Prostate gland (tissue), 2 donors: Measurements from ENCODE around the gene PAX1. TPM values are rescaled to one million over a fixed set of nuclear protein-coding genes. Genes with fewer than 3 reads are reported as not detected.

Source experiments
- DNase-seq: peaks from one replicate; pipeline ENCODE4 v3.0.0-alpha.2; 2019; ENCODE audit warnings: low spot score
- H3K27ac ChIP-seq, 2 donors: fragments of 200-600 bp; sonication (generic); 2 replicates each; pipeline ENCODE4 v1.5.1; 2017 to 2019
- H3K27me3 ChIP-seq: fragments of 200-600 bp; sonication (generic); replicated peaks from 2 replicates; pipeline ENCODE4 v1.5.1; 2019; ENCODE audit not compliant: insufficient read depth
- H3K36me3 ChIP-seq, 2 donors: fragments of 200-600 bp; sonication (generic); 1 replicate in 1 of 2; 2 replicates in 1 of 2; pipeline versions ENCODE4 v1.5.1 to v1.8.1; 2017 to 2019
- H3K4me1 ChIP-seq: fragments of 200-600 bp; sonication (generic); replicated peaks from 2 replicates; pipeline ENCODE4 v1.5.1; 2019
- H3K4me3 ChIP-seq, 2 donors: fragments of 200-600 bp; sonication (generic); 2 replicates each; pipeline ENCODE4 v1.5.1; 2017 to 2019
- H3K9me3 ChIP-seq: fragments of 200-600 bp; sonication (generic); 2 replicates; pipeline ENCODE4 v1.5.1; 2017
- POLR2A ChIP-seq: fragments of 450-650 bp; IDR thresholded peaks from one replicate; pipeline ENCODE4 v1.6.1; 2016; ENCODE audit warnings: antibody characterized with exemption, mild to moderate bottlenecking
- POLR2AphosphoS5 ChIP-seq: sonication (generic); formaldehyde crosslinking; IDR thresholded peaks from one replicate; pipeline ENCODE4 v1.6.1; 2017; ENCODE audit warnings: antibody characterized with exemption
- WGBS: methylation state at CpG from one replicate; pipeline ENCODE4 v1.1.5; 2018; 5-methylcytosine and 5-hydroxymethylcytosine counted together
- intact Hi-C: fragments of 100-400 bp; cut with DNase I; formaldehyde crosslinking; loops from one replicate; pipeline ENCODE4 v1.14.2; 2022
- total RNA-seq, 2 donors: library from RNA; depleted of rRNA; stranded (reverse); fragments of >200 nt; gene quantifications; one replicate each; pipeline ENCODE4 v1.1.0, GENCODE V29; 2016
- TF ChIP-seq, protein P1 (sequence below), 4 experiments: fragments of 200-600 bp in 2 of 4; fragments of 450-650 bp in 2 of 4; sonication (generic) in 2 of 4; IDR thresholded peaks; 1 replicate in 3 of 4; 2 replicates in 1 of 4; pipeline ENCODE4 v1.5.1; 2016 to 2019; ENCODE audit warnings: antibody characterized with exemption in 4 of 4, mild to moderate bottlenecking in 2 of 4, moderate library complexity in 2 of 4

PAX1 gene
- total RNA-seq, 2 donors from 2014 or later = not detected

- Histone ChIP-seq H3K9me3 (no peaks in the 10 kb centered on the region), H3K4me3 (no peak overlapping the region), H3K27me3 (no peaks in the 10 kb centered on the region), H3K4me1 (no peaks in the 10 kb centered on the region), H3K36me3 (no peaks in the 10 kb centered on the region), H3K27ac (no peak overlapping the region)
- no peak for DNase-seq
- intact Hi-C loops = no loop called here
- TF ChIP-seq POLR2A (no peak), POLR2AphosphoS5 (no peak)
- TF ChIP-seq, protein P1, sequence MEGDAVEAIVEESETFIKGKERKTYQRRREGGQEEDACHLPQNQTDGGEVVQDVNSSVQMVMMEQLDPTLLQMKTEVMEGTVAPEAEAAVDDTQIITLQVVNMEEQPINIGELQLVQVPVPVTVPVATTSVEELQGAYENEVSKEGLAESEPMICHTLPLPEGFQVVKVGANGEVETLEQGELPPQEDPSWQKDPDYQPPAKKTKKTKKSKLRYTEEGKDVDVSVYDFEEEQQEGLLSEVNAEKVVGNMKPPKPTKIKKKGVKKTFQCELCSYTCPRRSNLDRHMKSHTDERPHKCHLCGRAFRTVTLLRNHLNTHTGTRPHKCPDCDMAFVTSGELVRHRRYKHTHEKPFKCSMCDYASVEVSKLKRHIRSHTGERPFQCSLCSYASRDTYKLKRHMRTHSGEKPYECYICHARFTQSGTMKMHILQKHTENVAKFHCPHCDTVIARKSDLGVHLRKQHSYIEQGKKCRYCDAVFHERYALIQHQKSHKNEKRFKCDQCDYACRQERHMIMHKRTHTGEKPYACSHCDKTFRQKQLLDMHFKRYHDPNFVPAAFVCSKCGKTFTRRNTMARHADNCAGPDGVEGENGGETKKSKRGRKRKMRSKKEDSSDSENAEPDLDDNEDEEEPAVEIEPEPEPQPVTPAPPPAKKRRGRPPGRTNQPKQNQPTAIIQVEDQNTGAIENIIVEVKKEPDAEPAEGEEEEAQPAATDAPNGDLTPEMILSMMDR (IDR thresholded peaks at IDR 0.05) = no peak
- WGBS = 88% methylated on average over 3 of the region's 3 CpGs
Observed at GRCh38 chr20:21739161-21739560, 33.7 kb downstream of the PAX1 start.

DNA sequence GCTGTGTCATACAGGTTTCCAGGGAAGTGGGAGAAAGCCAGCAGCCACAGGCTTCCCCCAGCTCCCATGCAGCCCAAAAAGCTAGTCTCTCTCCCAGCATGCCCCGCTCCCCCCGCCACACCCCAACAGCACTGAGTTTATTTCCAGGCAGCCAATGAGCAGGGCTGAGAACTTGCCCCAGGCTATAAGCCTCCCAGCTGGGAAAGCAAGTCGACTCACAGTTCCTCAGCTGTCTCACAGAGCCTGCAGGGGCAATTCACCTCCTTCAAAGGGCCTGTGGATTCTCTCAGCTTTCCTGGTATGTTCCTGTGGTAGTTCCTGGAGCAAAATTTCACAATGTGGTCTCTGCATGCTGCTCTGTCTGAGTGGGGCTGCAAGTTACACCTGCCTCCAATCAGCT, 34.2 kb downstream of the PAX1 start:
- no peaks in the 10 kb centered on the region for H3K27me3 ChIP-seq
- TF ChIP-seq, protein P1 (IDR thresholded peaks at IDR 0.05) = no peak
- TF ChIP-seq POLR2A (no peak), POLR2AphosphoS5 (no peak)
- no peak overlapping the region for H3K4me3 ChIP-seq
- no peaks in the 10 kb centered on the region for H3K4me1 ChIP-seq
- H3K36me3 ChIP-seq = no peaks in the 10 kb centered on the region
- H3K9me3 ChIP-seq = no peaks in the 10 kb centered on the region
- DNase-seq = no peak
- 73% methylated on average over 3 of the region's 3 CpGs for WGBS
- no peak overlapping the region for H3K27ac ChIP-seq
- intact Hi-C loops = no loop called here

DNA sequence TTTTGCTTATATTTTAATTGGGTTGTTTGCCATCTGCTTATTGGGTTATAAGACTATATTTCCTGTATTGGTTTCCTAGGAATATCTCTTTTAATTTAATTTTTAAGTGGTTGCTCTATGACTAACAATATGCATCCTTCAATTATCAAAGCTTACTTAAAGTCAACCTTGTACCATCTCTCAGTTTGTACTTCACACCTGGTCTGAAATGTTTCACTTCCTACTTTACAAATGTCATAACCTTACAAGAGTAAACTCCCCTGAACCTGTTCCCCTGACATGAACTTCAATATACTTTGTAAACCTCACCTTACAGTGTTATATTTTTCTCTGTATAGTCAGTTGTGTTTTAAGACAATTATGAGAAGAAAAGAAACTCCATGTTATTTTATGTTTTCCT, 35.8 kb downstream of the PAX1 start:
- TF ChIP-seq, protein P1 (IDR thresholded peaks at IDR 0.05) = no peak
- no peak for TF ChIP-seq POLR2AphosphoS5
- TF ChIP-seq POLR2A = no peak
- H3K4me3 ChIP-seq = no peak overlapping the region
- no peaks in the 10 kb centered on the region for H3K27me3 ChIP-seq
- H3K36me3 ChIP-seq = no peaks in the 10 kb centered on the region
- intact Hi-C loops = no loop called here
- no peaks in the 10 kb centered on the region for H3K9me3 ChIP-seq
- no peaks in the 10 kb centered on the region for H3K4me1 ChIP-seq
- no peak overlapping the region for H3K27ac ChIP-seq
- no peak for DNase-seq

- intact Hi-C loops = no loop called here
- Histone ChIP-seq H3K4me1 (no peaks in the 10 kb centered on the region), H3K36me3 (no peaks in the 10 kb centered on the region), H3K27ac (no peak overlapping the region), H3K4me3 (no peak overlapping the region), H3K27me3 (no peaks in the 10 kb centered on the region), H3K9me3 (peaks cover 3% of the 10 kb centered on the region)
- TF ChIP-seq, protein P1 (IDR thresholded peaks at IDR 0.05) = no peak
- TF ChIP-seq POLR2A = no peak
- 68% methylated on average over 2 of the region's 2 CpGs for WGBS
- DNase-seq = no peak
Observed at GRCh38 chr20:21762646-21763045, 57.2 kb downstream of the PAX1 start.

GRCh38 chr20:21767200-21767738, 61.8 kb downstream of the PAX1 start:
- no peak for TF ChIP-seq POLR2AphosphoS5
- Histone ChIP-seq H3K9me3 (no peaks in the 10 kb centered on the region), H3K4me3 (no peak overlapping the region), H3K27me3 (no peaks in the 10 kb centered on the region), H3K27ac (no peak overlapping the region), H3K4me1 (no peaks in the 10 kb centered on the region), H3K36me3 (no peaks in the 10 kb centered on the region)
- DNase-seq = no peak
- 76% methylated on average over 10 of the region's 10 CpGs for WGBS
- intact Hi-C loops = no loop called here
